ENCODE results near the gene VSIR.

VSIR gene

DNA sequence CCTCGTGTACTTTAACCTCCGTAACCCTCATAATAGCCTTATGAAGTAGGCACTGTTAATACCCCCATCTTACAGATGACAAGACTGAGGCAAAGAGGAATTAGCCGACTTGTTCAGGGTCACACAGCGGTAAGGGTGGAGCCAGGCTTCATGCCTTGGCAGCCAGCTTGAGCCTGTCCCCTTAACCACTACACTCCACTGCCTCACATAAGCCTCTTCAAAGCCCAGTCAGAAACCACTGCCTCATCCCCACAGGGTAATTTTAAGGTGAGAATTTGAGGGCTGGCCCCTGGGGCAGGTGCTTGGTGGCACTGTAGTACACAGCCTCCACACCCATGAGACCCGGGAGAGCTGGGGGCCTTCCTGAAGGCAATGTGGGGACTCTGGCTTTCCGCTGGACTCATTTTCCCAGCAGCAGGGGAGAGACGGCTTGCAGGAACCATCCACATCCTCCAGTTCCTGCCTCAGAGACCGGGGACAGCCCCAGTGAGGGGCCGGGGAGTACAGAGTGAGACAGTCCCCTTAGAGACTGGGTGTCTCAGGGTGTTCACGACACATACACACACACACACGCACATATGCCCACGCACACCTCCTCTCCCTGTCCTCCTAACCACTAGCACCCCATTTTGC is 46.1 kb downstream of the VSIR start:
- no peak for DNase-seq

DNA sequence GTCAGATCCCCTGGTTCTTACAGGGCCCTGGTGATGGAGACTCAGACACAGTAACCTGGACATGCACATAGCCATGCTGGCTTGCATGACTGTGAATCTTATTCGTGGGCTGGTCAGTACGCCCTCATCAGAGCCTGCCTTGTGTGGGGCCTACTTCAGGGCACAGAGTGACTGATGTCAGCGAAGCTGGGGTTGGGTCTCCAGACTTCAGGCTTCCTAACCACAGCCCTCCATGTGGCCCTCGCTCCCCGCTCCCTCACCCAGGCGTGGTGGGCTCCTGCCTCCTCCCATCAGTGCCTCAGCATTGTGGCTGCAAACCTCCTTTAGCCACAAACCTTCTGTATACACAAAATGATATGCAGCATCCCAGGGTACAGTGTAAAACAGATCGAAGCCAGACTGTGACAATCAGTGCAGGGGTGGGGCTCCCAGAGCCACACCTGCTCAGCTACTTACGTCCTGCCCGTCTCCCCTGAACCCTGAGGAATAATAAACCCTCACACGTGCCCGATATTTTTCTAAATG is 46.7 kb downstream of the VSIR start:
- DNase-seq, result no peak

DNA sequence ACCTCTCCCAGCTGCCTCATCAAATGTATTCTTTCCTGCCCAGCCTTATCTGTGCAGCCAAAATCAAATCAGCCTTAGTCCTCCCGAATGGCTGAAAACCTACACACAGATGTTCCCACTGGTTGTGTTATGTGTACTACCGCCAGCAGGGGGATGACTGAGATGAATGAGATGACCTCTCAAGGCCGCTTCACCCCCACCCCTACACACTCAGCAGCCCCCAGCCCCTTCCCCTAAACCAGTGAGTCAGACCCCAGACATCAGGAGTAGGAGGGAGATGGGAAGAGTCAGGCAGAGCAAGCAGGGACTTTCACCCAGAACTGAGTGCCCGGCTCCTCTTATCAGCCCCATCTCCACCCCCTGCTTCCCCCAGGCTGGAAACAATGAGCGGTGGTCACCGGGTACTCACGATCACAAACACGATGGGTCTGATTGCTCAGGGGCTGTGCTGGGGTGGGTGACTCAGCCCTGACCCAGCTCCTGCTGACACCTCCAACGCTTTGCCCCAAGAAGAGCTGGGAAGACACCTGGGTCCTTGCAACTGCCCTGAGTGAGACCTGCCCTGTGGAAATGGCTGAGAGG is 47.2 kb downstream of the VSIR start:
- DNase-seq, result peak; percentile 57

DNA sequence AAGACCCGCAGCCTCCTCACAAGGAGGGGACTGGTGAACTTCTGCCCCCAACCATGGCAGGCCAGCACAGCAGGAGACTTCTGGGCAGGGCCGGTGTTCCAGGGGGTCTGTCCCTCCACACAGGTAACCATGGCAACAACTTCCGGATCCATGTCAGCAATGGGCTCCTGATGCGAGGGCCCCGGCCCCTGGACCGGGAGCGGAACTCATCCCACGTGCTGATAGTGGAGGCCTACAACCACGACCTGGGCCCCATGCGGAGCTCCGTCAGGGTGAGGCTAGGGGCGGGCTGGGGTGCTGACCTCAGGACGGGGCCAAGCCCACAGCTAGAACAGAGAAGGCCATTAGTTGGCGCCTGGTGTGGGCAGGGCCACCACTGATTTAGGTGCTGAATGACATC is 48.1 kb downstream of the VSIR start:
- DNase-seq, result no peak

DNA sequence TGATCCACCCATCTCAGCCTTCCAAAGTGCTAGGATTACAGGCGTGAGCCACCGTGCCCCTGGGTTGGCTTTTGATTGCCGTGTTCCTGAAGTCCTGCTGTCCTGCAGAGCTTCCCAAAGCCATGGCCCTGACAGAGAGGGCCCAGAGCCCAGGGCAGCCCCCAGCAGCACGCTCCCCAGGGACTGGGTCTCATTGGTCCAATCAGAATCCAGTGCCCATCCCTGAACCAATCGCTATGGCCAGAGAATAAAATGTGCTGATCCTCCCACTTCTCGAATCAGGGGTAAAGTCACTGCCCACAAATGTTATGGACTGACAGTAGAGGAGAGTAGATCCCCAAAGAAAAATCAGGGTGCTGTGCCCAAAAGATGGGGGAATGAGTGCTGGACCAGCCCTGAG is 48.8 kb downstream of the VSIR start:
- no peak for DNase-seq

DNA sequence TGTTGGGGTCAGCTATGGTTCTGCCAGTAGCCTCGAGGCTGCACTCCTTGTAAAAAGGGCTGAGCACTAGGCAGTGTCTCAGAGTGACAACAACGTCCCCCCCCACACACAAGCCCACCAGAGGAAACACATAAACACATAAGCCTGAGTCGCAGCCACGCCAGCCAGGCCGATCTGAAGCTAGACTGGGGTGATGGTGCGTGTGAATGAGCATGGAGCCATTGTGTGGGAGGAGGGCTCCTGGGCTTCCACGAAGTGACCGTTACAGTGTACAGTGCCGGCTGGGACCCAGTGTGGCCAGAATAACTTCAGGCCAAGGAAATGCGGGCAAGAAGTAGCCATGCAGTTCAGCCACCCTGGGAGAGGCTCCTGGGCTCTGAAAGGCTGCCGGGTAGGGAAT is 50.0 kb downstream of the VSIR start:
- no peak for DNase-seq

DNA sequence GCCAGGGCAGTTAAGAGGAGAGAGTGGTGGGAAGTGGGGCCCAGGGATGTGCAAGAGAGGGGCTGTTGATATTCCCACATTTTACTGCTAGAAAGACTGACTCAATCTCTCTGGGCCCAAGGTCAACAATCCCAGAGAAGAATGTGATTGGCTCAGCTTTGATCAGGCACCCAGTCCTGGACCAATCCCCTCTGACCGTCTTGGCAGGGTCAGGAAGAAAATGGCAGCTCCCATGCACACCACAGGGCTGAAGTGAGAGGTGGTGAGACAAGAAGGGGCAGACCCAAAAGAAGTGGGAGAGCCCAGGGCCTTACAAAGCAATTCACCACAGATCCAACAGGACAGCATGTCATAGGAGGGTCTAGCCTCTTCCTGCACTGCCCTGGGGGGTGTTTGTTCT is 50.5 kb downstream of the VSIR start:
- no peak for DNase-seq

DNA sequence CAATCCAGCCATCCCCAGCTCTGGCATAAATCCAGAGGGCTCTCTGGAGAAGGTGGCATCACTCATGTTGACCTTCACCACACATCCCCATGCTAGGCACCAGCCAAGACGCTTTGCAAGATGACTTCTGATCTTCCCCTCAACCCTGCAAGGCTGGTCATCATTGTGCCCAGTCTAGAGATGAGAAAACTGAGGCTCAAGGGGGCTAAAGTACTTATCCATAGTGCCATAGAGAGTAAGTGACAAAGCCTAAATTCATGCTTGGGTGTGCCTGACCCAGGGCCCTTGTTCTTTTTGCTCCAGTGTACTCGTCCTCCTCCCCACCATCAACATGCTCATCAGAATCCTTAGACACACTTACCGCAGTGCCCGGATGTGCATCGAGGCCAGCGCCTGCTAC is 52.0 kb downstream of the VSIR start:
- DNase-seq, result no peak

DNA sequence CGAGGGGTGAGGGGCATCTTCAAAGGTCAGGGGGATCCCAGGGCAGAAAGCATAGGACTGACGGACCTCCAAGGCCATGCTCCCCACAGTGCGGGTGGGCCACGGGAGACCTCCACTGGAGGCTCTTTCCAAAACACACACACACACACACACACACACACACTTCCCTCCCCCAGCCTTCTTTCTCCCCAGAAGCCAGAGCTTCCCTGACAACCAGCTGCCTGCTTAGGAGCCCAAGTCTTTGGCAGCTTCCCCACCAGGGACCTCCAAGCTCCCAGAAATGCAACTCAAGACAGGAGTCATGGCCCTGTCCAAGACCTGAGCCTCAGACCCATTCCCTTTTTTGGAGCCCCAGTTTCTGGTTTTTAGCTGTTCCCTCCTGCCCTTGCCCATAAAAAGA is 53.0 kb downstream of the VSIR start:
- DNase-seq, result no peak

DNA sequence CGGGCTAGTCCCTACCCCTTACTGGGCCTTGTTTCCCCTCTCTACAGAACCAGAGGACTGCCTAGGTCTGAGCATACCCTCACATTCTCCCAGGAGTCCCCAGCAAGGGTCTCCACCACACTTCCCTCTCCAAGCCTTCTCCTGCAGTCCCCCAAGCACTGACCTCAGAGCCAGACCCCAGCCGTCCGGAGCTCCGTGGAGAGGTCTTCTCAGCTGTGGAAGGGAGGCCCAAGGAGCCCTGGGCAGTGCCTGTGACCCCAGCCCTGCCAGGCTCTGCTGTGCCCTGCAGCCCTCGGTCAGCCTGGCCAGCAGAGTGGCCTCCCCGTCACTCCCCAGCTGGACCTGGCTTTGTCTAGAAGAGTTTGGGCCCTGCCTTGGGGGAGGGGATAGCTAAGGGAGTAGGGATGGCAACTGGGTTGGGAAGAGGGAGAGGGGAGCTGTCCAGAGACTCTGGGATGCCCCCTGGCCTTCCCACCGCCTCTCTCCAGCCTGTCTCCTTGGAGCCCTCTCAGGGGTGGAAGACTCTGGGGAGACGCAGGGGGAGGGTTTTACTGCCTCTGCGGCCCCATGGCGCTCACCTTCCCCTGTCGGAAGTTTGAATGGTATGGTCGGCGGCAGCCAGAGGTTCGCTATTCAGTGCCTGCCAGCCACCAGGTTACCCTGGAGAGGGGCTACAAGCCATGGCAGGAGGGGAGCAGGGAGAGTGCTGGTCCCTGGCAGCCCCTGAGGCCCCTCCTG is 53.7 kb downstream of the VSIR start, which contains the start of gene C10orf105:
Gene C10orf105 (minus strand): TSS at position 315 of the 738 bp plus-strand sequence. CDS start 3,441 bp downstream, outside the sequence.
- DNase-seq, result no peak

DNA sequence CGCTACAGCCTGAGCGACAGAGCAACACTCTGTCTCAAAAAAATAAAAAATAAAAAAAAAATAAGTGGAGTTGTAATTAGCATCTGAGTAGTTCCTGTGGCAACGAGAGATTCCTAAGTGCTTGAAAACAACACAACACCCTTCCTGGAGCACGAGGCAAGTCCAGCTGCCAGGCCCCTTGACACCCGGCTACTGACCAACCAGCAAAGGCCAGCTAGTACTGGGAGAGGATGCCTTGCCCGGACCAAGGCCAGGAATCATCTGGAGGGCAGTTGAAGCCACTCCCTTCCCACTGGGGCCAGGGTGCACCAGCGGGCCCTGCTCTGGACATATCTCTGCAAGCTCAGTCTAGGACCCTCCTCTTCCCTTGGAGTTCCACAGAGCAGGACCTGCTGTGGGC is 54.3 kb downstream of the VSIR start:
- no peak for DNase-seq

DNA sequence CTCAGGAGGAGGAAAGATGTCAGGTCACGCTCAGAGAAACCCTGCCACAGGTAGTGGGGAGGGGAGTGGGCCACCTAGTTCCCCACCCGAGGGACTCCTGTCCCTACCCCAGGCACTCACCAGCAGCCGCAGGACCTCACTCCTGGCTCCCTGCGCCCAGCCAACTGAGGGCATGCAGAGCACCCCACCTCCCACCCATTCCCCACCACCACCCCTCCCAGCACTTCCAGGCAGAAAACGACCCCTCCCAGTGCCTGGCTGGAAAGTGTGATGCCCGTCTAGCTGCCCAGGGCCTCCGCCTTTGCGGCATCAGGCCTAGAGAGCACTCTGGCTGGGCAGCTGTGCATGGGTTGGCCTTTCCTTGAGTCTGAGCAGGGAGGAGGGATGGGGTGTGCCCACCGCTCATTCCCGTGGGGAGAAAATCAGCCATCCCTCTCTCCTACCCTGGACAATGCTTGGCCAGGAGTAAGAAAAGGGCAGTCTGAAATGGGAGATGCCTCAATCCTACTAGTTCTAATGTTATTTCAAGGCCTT is 55.1 kb downstream of the VSIR start:
- DNase-seq, result no peak

DNA sequence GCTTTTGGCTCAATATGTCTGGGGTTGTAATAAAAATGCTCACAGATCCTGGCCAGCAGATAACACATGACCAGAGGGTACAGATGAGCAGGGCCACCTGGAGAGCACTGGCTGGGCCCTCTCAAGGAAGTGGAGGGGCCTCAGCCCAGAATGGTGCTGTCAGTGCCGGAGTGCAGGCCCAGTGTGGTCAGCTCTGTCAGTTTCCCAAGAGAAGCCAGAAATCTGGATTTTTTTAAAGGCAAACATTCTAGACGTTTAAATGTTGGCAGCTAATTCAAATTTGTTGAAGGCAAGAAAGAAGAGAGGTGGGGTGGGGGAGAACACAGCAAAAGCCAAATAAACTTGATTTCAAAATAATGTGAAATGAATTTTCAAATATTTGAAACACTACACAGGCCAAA is 55.8 kb downstream of the VSIR start:
- DNase-seq, result no peak

DNA sequence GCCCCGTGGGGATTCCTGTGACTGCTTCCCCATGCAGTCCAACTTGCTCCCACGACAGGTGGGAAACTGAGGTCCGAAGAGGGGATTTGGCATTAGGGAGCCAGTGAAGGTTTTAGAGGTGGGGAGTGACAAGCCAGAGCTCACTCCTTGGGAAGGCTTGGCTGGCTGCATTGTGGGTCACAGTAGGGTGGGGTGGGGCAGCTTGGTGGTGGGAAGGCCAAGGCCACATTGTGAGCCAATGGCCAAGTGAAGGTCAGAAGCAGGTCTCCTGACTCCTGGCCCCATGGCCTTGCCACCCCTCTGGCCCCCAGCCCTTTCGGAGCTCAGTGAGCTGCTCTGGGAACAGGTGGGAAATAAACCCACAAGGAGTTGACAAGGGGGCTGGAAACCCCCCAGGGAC is 56.3 kb downstream of the VSIR start:
- DNase-seq, result no peak

DNA sequence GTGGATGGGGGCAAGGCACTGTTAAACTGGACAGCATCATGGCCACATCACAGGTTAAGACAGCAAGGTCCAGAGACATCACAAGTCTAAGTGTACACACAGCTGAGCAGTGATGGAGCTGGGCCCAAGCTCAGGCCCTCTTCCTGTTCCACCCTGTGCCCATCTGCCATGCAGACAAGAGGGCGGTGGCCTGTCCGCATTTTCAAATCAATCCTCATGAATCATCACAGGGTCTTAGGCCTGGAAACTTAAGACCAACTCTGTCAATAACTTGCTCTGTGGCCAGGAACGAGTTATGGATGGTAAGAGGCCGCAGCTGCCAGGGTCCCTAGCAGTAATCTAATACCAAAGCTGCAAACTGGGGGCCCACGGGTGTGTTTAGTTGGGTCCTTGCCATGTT is 56.9 kb downstream of the VSIR start:
- no peak for DNase-seq

DNA sequence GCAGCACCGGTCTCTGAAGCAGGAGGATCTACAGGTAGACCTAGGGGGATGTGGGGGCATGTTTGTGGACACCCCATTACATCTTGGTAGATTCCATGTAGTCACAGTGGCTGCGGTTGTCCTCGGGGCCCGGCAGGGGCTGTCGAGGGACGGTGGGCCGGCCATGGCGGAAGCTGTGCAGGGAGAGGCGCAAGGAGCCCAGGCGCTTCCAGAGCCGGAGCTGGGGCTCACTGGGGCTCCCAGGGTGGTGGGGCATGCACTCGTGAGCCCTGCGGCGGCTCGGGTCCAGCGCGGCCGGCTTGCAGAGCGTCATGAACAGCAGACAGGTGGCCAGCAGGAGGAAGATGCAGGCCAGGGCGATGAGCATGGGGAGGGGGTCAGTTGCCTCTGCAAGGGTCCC is 57.5 kb downstream of the VSIR start:
- no peak for DNase-seq

DNA sequence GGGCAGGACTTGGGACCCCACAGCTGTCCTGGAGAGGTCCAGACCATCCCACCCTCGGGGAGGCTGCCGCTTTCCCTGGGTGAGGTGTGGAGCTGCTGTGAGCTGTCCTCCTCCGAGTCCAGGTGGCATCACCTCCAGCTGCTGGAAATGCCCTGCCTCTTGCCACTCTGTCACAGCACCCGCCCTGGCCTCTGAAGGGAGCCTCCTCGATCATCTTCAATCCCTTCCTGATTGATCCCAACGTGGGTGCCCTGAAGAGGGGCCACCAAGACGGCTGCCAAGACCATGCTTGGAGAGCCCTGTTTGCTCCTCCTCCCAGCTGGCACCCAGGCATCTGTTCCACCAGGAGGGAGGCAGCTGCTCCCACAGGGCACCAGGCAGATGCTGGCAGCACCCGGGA is 58.3 kb downstream of the VSIR start:
- DNase-seq, result no peak

DNA sequence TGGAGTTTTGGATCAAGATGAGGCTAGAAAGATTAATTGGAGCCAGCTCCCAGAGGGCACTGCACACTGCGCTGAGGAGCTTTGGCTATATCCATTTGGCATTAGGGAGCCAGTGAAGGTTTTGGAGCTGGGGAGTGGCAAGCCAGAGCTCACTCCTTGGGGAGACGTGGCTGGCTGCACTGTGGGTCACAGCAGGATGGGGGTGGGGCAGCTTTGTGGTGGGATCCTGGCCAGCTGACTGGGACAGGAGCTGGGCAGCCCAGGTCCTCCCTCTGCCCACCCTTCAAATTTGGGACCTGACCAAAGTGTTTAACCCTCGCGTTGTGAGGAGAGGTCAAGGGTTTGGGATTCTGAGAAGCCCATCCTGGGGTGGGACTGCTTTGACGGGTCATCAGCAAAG is 58.7 kb downstream of the VSIR start:
- no peak for DNase-seq

DNA sequence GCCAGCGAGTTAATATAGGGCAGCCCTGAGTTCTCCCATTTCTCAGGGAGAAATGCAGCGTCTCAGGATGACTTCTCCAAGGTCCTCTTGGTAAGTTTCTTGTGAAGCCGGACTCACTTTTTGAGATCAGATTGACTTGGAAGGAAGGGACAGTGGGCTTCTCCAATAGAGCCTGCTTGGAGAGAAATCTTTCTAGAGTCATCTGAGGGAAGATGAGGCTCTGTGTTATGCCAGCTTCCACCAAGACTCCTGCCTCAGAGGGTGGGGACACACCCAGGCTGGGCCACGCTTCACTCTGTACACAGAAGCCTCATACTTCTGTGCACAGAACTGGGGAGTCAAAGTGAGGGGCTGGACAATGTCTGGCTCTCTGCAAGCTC is 59.3 kb downstream of the VSIR start:
- no peak for DNase-seq

DNA sequence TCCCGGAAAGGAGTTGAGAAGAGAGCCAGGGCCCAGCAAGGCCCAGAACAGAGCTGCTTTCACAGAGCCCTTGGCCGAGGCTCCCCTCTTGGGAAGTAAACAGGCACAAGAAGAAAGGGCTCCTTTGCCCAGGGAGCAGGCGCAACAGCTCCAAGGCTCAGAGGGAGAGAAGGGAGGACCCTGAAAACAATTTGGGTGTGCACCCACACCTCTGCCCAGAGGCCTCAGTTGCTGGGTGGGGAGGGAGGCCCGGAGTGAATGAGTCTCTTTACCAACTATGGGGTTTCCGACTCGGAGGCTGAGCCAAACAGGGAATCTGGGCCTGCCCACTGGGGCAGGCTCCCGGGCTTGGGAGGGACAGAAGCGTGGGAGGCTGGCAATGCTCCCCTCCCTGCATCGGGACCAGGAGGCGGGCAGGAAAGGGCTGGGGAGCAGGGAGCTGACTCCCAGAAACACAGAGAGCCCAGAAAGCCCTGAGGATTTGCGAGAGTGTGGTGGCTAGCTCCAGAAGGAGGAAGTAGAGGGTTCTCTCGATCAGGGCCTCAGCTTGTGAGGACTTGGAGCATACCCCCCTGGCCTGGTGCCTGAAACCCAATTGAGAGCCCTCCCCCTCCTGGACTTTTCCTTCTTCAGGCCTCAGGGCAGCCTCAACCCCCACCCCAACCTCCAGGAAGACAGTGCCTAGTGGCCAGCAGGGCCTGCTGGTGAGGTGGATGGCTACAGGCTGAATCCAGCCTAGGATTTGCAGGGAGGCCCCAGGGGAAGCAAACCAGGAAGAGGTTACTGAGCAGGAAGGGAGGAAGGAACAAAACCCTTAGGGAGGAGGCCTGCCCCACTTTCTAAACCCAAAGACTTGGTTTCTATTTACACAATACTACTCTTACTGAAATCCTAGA is 59.9 kb downstream of the VSIR start:
- no peak for DNase-seq

DNA sequence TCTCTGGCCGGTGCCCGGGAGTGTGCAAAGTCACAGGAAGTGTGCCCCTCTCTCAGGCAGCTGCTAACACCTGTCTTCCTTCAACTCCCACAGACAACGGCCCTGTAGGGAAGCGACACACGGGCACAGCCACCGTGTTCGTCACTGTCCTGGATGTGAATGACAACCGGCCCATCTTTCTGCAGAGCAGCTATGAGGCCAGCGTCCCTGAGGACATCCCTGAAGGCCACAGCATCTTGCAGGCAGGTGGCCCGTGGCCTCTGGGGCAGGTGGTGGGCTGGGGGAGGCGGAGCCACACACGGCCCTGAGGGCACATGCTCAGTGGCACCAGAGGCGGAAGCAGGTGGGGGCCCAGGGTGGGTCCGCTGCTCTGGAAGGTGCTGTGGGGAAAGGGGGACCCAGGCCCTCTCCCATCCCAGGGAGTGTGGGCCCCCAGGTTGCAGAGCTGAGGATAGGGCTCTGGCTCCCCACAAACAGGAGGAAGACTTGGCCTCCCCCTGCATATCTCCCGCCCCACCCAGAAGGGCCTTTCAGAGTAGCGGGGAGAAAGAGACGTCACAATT is 60.7 kb downstream of the VSIR start:
- DNase-seq, result no peak

DNA sequence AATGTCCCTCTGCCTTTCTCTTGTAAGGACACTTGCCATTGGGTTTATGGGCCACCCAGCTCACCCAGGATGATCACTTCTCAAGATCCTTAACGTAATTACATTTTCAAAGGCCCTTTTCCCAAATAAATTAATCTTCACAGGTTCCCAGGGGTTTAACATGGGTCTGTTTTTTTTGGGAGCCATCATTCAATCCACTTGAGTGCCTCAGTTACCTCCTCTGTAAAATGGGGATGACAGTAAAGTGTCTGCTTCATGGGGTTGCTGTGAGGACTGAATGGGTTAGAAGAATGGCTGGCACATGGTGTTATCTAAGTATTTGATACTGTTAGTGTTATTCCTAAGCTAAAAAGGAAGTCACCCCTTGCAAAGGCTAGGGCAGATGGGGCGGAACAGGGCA is 61.1 kb downstream of the VSIR start:
- DNase-seq, result no peak

Data from activated CD4-positive, alpha-beta T cell treated with anti-CD3 and anti-CD28 coated beads for 1 hour (primary cell).